ENCODE measurements around the gene GRK2. TPM values are rescaled to one million over a fixed set of nuclear protein-coding genes. Genes with fewer than 3 reads are reported as not detected.

The GRK2 gene
- total and polyA plus RNA-seq, 2 donors (not counting 1 experiment from before 2014, with no cell fraction given), result 20.1 to 28.9 TPM

DNA sequence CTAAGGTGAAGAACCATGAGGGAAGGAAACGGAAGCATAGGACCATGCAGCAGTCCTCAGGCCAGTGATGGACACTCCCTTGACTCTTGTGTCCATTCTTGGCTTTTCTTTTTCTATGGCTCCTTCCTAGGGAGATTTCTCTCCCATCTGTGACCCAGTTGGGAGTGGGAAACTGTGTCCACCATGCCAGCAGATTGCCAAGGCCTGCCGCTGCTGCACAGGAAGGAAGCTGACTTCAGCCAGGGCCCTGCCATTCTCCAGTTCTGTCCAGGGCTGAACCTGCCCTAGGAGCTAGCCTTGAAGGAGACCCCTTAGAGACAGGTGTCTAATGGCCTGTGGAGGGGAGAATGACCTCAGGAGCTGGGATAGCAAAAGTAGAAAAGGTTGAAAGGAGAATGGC, 54.4 kb downstream of the GRK2 start:
- H3K4me3 ChIP-seq (replicated peaks in 1 of 4; ENCODE audit: control extremely low read depth in 1 of 4, insufficient read depth in 1 of 4, low read depth in 3 of 4, low read length in 4 of 4), result no peak overlapping the region
- no peaks in the 10 kb centered on the region for H3K27me3 ChIP-seq (ENCODE audit: control insufficient read depth, insufficient read depth, low read length)
- TF ChIP-seq, protein P1, sequence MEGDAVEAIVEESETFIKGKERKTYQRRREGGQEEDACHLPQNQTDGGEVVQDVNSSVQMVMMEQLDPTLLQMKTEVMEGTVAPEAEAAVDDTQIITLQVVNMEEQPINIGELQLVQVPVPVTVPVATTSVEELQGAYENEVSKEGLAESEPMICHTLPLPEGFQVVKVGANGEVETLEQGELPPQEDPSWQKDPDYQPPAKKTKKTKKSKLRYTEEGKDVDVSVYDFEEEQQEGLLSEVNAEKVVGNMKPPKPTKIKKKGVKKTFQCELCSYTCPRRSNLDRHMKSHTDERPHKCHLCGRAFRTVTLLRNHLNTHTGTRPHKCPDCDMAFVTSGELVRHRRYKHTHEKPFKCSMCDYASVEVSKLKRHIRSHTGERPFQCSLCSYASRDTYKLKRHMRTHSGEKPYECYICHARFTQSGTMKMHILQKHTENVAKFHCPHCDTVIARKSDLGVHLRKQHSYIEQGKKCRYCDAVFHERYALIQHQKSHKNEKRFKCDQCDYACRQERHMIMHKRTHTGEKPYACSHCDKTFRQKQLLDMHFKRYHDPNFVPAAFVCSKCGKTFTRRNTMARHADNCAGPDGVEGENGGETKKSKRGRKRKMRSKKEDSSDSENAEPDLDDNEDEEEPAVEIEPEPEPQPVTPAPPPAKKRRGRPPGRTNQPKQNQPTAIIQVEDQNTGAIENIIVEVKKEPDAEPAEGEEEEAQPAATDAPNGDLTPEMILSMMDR (conservative IDR thresholded peaks at IDR 0.05 in 1 of 2, IDR thresholded peaks at IDR 0.05 in 1 of 2; ENCODE audit: low read depth in 1 of 2, low read length in 2 of 2), result no peak
- TF ChIP-seq EZH2 (IDR thresholded peaks at IDR 0.05; ENCODE audit: low read length, missing control alignments), result no peak
- no peak for DNase-seq (ENCODE audit: low read depth in 2 of 2)
- H3K9ac ChIP-seq (ENCODE audit: insufficient read depth, low read length), result no peak overlapping the region
- no peak overlapping the region for H3K4me2 ChIP-seq (ENCODE audit: extremely low read depth, insufficient read depth, low read length)
- H3K4me1 ChIP-seq (ENCODE audit: control insufficient read depth, extremely low read depth, insufficient read depth, low read length), result peaks cover 2% of the 10 kb centered on the region
- H3K9me3 ChIP-seq (ENCODE audit: control insufficient read depth, insufficient read depth, low read depth, low read length), result no peaks in the 10 kb centered on the region
- H2AFZ ChIP-seq (ENCODE audit: low read length), result no peak overlapping the region
- H3K27ac ChIP-seq (ENCODE audit: insufficient read depth, low read length), result no peak overlapping the region
- no peaks in the 10 kb centered on the region for H4K20me1 ChIP-seq (ENCODE audit: control insufficient read depth, extremely low read depth, insufficient read depth, low read length)
- no peaks in the 10 kb centered on the region for H3K79me2 ChIP-seq (ENCODE audit: control insufficient read depth, insufficient read depth, low read length)
- no peaks in the 10 kb centered on the region for H3K36me3 ChIP-seq (ENCODE audit: control insufficient read depth, insufficient read depth, low read length)

DNA sequence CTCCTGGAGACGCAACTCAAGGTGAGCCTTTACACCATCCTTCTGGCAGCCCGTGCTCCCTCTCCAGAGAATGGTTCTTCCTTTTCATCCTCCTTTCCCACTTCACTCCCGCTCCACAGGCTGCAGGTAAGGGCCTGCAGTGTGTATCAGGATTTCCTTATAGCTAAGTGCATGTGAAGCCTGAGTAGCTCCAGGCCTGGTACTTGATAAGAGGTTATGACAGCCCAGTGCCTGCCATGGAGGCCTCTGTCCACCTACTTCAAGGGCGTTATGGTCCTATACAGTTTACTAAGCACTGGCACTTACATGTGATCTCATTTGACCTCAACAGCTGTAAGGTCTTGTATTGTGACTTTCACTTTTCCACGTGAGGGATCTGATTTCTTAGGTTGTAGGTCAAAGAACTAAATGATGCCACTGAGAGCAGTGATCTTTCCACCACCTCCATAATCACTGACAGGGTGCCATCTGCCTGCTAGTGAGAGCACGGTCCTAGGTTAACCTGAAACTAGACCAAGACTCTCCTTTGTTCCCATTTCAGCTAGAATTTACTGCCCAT, 55.1 kb downstream of the GRK2 start:
- Histone ChIP-seq H3K27me3 (ENCODE audit: control insufficient read depth, insufficient read depth, low read length) (no peaks in the 10 kb centered on the region), H4K20me1 (ENCODE audit: control insufficient read depth, extremely low read depth, insufficient read depth, low read length) (no peaks in the 10 kb centered on the region), H3K79me2 (ENCODE audit: control insufficient read depth, insufficient read depth, low read length) (no peaks in the 10 kb centered on the region), H3K9me3 (ENCODE audit: control insufficient read depth, insufficient read depth, low read depth, low read length) (no peaks in the 10 kb centered on the region), H2AFZ (ENCODE audit: low read length) (no peak overlapping the region), H3K9ac (ENCODE audit: insufficient read depth, low read length) (no peak overlapping the region), H3K4me2 (ENCODE audit: extremely low read depth, insufficient read depth, low read length) (no peak overlapping the region), H3K27ac (ENCODE audit: insufficient read depth, low read length) (no peak overlapping the region), H3K4me1 (ENCODE audit: control insufficient read depth, extremely low read depth, insufficient read depth, low read length) (peaks cover 2% of the 10 kb centered on the region), H3K36me3 (ENCODE audit: control insufficient read depth, insufficient read depth, low read length) (no peaks in the 10 kb centered on the region), H3K4me3 (replicated peaks in 1 of 4; ENCODE audit: control extremely low read depth in 1 of 4, insufficient read depth in 1 of 4, low read depth in 3 of 4, low read length in 4 of 4) (no peak overlapping the region)
- TF ChIP-seq EZH2 (IDR thresholded peaks at IDR 0.05; ENCODE audit: low read length, missing control alignments), result no peak
- TF ChIP-seq, protein P1 (conservative IDR thresholded peaks at IDR 0.05 in 1 of 2, IDR thresholded peaks at IDR 0.05 in 1 of 2; ENCODE audit: low read depth in 1 of 2, low read length in 2 of 2), result no peak
- DNase-seq (ENCODE audit: low read depth in 2 of 2), result no peak

DNA sequence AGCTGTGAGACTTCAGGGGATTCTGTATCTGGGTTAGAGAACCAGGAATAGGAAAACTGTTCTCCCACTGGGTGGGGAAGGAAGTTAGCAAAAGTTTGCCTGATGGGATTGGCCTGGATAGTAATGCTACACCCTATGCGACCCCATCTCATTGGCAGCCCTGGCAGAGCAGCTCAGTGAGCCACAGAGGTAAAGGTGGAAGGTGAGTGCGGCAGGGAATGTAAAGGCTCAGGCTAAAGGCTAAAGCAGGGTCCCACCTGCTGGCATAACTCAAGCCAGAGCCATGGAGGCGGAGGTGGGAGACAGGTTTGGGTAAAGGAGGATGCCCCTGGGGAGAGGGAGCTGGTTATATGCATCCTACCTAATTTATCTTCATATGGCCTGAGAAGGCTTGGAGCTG, 55.8 kb downstream of the GRK2 start:
- H3K4me3 ChIP-seq (replicated peaks in 1 of 4; ENCODE audit: control extremely low read depth in 1 of 4, insufficient read depth in 1 of 4, low read depth in 3 of 4, low read length in 4 of 4), result no peak overlapping the region
- H3K4me1 ChIP-seq (ENCODE audit: control insufficient read depth, extremely low read depth, insufficient read depth, low read length), result peaks cover 2% of the 10 kb centered on the region
- no peak overlapping the region for H3K4me2 ChIP-seq (ENCODE audit: extremely low read depth, insufficient read depth, low read length)
- H3K79me2 ChIP-seq (ENCODE audit: control insufficient read depth, insufficient read depth, low read length), result no peaks in the 10 kb centered on the region
- H2AFZ ChIP-seq (ENCODE audit: low read length), result no peak overlapping the region
- TF ChIP-seq, protein P1 (conservative IDR thresholded peaks at IDR 0.05 in 1 of 2, IDR thresholded peaks at IDR 0.05 in 1 of 2; ENCODE audit: low read depth in 1 of 2, low read length in 2 of 2), result no peak
- no peak for TF ChIP-seq EZH2 (IDR thresholded peaks at IDR 0.05; ENCODE audit: low read length, missing control alignments)
- H3K9ac ChIP-seq (ENCODE audit: insufficient read depth, low read length), result no peak overlapping the region
- no peaks in the 10 kb centered on the region for H4K20me1 ChIP-seq (ENCODE audit: control insufficient read depth, extremely low read depth, insufficient read depth, low read length)
- H3K27ac ChIP-seq (ENCODE audit: insufficient read depth, low read length), result no peak overlapping the region
- no peaks in the 10 kb centered on the region for H3K36me3 ChIP-seq (ENCODE audit: control insufficient read depth, insufficient read depth, low read length)
- DNase-seq (ENCODE audit: low read depth in 2 of 2), result no peak
- no peaks in the 10 kb centered on the region for H3K9me3 ChIP-seq (ENCODE audit: control insufficient read depth, insufficient read depth, low read depth, low read length)
- no peaks in the 10 kb centered on the region for H3K27me3 ChIP-seq (ENCODE audit: control insufficient read depth, insufficient read depth, low read length)
